COR-L47 (cell line): ENCODE data around the gene TMPRSS3.
"Not testable (repeated sequence)": the region's sequence is repeated elsewhere in the genome, so short reads cannot be mapped to it uniquely, and the experiment has no call there.

Experiments
- DNase-seq: peaks from one replicate; lab custom pipeline; 2025; lab: John Stamatoyannopoulos, UW

Gene TMPRSS3

DNA sequence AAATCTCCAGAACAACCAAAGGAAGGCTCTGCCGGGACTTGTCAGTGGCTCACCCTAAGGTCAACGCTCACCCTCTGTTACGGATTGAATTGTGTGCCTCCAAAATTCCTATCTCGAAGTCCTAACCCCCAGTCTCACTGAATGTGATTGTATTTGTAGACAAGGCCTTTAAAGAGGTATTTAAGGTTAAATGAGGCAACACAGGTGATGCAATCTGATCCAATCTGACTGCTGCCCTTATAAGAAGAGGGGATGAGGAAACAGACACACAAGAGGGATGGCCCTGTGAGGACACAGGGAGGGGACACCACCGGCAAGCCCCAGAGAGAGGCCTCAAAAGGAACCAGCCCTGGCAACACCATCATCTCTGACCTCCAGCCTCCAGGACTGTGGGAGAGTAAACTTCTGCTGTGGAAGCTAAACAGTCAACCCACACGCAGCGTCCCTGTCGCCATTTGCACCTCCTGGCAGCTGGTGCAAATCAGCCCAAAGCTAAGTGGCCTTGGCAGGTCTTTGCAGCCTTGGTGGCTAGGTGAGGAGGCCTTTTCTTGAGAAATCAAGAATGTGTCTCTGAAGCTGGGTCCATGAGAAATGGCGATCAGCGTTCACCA, 32.1 kb upstream of the TMPRSS3 start:
- DNase-seq = no peak

- DNase-seq = no peak
Observed at GRCh38 chr21:42426876-42427480, 31.1 kb upstream of the TMPRSS3 start.

DNA sequence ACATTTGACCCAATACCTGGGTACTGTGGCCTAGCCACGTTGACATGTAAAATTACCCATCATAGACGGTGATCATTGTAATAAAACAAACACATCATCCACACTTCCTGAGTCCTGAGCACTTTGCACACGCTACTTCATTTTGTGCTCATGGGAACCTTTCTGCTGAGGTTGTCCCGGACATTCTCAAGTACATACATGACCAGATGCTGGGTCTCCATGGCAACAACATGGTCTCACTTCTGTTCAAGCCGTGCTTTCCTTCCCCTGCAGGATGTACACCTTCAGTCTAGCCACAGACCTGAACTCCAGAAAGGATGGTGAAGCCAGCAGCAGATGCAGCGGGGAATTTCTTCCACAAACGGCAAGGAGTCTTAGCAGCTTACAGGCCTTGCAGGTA, 30.6 kb upstream of the TMPRSS3 start:
- DNase-seq = no peak

DNA sequence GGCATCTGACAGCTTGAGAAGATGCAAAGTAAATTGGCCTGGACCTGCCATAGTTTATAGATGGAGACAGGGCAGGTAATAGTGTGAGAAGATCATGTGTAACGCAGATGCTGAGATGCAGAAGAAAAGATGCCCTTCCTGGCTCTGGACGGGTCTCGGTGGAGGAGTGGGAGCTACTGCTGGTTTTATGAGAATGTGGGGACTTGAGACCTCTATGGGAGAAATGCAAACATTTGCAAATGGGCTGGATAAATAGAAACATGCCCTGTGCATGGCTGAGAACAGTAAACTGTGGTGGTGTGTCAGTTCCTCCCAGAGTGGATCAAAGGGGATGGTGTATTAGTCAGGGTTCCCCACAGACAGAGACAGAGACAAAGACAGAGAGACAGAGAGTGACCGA, 29.7 kb upstream of the TMPRSS3 start:
- DNase-seq = no peak

DNA sequence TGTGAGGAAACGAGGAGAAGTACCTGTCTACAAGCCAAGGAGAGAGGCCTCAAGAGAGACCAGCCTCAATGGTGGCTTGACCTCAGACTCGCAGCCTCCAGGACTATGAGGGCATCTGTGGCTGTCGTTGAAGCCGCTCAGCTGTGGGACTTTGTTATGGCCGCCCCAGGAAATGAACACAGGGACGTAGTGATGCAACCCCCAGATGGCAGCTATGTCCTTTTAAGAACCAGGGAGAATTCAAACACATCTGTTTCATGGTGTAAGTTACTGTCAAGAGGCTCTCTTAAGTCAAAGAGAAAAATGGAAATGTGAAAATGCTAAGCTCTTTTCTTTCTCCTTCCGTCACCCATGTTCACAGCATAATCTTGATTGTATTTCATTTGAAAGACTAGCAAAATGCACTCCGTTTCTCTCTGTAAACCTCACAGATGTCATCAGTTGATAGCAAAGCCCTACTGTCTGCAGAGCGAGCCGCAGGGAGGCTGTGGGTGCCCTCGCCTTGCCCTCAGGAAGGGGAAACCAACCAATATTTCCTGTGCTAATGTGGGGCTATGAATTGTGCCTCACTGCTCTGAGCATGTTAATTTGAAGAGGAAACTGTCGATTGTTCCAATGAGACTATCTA, 29.2 kb upstream of the TMPRSS3 start:
- no peak for DNase-seq

GRCh38 chr21:42423685-42424084, 27.8 kb upstream of the TMPRSS3 start:
- DNase-seq = no peak

DNA sequence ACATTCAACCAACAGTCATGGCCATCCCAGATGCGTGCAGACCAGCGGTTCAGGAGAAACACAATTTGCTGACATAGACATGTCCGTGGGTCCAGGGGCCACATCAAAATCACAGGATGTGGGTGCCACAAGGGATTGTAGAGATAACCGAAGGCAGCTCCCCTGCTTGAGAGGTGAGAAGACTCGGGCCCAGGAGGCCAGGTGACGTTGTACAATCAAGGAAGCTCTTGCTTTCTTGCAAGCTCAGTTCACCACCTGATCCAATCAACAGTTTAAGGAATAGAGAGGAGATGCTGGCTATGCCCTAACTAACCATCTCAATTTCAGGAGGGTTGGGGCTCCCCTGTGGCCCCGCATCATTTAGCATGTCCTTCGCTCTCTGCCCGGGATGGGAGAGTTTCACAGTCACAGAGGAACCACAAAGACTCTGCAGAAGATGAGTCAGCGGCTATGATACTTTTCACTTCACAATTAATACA, 27.4 kb upstream of the TMPRSS3 start:
- DNase-seq = no peak

GRCh38 chr21:42421018-42421793, 25.4 kb upstream of the TMPRSS3 start:
- no peak for DNase-seq

- DNase-seq = no peak
Observed at GRCh38 chr21:42419845-42420244, 24.0 kb upstream of the TMPRSS3 start.

GRCh38 chr21:42418886-42419285, 23.0 kb upstream of the TMPRSS3 start:
- DNase-seq = no peak

DNA sequence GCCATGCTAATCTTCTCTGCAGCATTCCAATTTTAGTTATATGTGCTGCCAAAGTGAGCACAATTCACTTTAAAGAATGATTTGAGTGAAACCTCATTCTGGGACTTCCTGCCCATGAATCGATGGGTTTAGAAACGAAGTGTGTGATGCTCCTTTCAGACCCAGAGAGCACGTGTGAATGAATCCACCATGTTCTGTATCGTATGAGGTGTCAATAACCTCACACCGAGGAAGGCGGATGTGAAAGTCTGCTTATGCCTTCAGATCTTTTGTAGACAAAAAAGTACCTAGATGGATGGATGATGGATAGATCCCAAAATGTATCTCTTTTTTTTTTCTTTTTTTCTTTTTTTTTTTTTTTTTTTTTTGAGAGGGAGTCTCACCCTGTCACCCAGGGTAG, 21.7 kb upstream of the TMPRSS3 start:
- no peak for DNase-seq

DNA sequence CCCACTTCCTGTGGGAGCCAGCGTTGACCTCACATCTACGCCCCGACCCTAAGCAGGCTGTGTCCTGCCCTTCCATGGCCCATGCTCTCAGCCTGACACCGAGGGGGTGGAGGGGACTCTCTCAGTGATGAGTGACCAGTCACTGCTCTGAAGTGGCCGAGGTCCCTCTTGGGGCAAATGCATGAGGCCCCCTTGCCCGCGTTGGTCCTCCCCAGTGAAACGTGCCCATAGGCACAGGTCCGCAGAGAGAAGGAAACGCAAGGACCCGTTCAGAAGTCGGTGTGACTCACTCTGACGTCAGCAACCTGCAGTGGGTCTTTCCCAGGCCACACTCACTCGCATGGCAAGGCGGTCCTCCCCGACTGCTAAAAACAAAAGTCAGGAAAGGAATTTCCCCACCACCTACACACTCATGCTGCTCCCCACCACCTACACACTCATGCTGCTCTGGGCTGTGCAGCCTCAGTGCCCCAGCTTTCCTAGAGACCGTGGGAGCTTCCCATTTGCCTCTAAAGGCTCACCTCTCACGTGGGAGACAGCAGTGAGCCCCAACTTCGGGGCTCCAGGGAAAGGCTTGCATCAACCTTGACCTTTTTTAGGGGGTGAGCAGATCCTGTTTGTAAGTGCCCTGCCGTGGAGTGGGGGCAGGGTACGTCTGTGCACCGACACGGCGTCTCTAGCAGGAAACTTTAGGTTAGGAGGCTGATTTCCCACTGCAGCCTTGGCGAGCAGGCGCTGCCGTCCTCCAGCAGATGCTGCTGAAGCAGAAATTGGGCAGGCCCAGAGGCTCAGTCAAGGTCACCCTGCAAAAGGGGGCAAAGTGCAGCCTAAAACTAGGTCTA, 19.3 kb upstream of the TMPRSS3 start:
- DNase-seq = no peak

DNA sequence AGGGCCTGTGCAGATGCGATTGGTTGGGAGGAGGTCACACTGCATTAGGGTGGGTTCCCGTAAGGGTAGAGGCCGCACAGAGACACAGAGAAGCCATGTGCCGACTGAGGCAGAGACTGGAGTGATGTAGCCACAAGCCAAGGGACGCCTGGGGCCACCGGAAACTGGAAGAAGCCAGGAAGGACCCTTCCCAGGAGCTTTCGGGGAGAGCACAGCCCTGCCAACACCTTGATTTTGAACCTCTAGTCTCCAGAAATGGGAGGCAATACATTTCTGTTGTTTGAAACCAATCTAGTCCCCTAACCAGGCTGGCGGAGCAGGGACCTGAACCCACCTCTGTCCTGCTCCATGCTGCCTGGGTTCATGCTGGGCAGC, 18.7 kb upstream of the TMPRSS3 start:
- DNase-seq = no peak

GRCh38 chr21:42414066-42414465, 18.2 kb upstream of the TMPRSS3 start:
- no peak for DNase-seq

DNA sequence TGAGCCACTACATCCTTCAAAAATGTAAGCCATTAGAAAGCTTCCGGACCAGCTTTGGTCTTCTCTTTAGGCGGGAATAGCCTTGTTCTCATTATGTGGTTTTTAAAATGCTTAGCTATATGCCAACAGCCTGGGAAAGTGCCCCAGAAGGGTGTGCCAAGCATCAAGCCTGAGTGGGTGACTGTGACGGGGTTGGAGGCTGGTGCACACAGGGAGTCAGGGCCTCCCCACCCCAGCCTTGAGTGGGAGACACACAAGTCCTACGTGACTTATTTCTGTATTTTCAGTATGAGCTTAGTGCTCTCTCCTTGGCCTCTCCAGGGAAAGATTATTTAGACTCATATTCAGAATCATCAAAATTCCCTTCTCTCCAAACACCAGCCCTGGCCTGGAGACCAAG, 17.6 kb upstream of the TMPRSS3 start:
- DNase-seq = no peak

- DNase-seq = no peak
Observed at GRCh38 chr21:42413093-42413492, 17.2 kb upstream of the TMPRSS3 start.

- no peak for DNase-seq
Observed at GRCh38 chr21:42412636-42412933, 16.7 kb upstream of the TMPRSS3 start.

- no peak for DNase-seq
Observed at GRCh38 chr21:42411891-42412635, 16.2 kb upstream of the TMPRSS3 start.

GRCh38 chr21:42411197-42411869, 15.5 kb upstream of the TMPRSS3 start:
- no peak for DNase-seq

GRCh38 chr21:42409366-42409765, 13.5 kb upstream of the TMPRSS3 start:
- DNase-seq = no peak

DNA sequence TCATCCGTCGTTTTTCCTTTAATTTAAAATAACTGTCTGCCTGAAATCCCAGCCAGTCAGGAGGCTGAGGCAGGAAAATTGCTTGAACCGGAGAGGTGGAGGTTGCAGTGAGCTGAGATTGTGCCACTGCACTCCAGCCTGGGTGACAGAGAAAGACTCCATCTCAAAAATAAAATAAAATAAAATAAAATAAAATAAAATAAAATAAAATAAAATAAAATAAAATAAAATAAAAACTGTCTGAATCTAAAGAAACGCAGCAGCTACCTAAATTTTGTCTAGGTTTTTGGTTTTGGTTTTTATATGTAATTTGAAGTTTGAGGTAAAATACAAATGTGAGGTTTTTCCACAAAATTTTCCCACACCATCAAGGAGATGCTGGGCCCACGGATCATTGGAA, 12.9 kb upstream of the TMPRSS3 start:
- not testable (repeated sequence) for DNase-seq
